WERI-Rb-1 (cell line): Measurements from ENCODE around the gene NUDT14.

Experiments used
- DNase-seq: peaks from one replicate; pipeline ENCODE4 v3.0.0-alpha.2; 2020
- H3K27ac ChIP-seq: fragments of 250-450 bp; sonication (Bioruptor Pico); 2 replicates; pipeline ENCODE4 v1.5.1; 2020; ENCODE audit warnings: mild to moderate bottlenecking, moderate library complexity
- H3K27me3 ChIP-seq: fragments of 250-450 bp; sonication (Bioruptor Pico); 2 replicates; pipeline ENCODE4 v1.5.1; 2021; ENCODE audit warnings: mild to moderate bottlenecking, low read depth, moderate library complexity; ENCODE audit not compliant: insufficient read depth, severe bottlenecking
- H3K36me3 ChIP-seq: fragments of 250-450 bp; sonication (Bioruptor Pico); 2 replicates; pipeline ENCODE4 v1.5.1; 2020; ENCODE audit warnings: mild to moderate bottlenecking, moderate library complexity
- H3K4me3 ChIP-seq: 2 replicates; pipeline ENCODE4 v1.5.1; 2011; ENCODE audit warnings: low read depth, mild to moderate bottlenecking, control low read depth, low read length
- H3K9me3 ChIP-seq: fragments of 250-450 bp; sonication (Bioruptor Pico); 2 replicates; pipeline ENCODE4 v1.5.1; 2021; ENCODE audit warnings: mild to moderate bottlenecking, moderate library complexity; ENCODE audit not compliant: severe bottlenecking
- TF ChIP-seq, protein P1 (sequence below): IDR thresholded peaks from 2 replicates; pipeline ENCODE4 v1.5.1; 2011; ENCODE audit warnings: low read depth, mild to moderate bottlenecking, control low read depth, inconsistent platforms, low read length

The NUDT14 gene

DNA sequence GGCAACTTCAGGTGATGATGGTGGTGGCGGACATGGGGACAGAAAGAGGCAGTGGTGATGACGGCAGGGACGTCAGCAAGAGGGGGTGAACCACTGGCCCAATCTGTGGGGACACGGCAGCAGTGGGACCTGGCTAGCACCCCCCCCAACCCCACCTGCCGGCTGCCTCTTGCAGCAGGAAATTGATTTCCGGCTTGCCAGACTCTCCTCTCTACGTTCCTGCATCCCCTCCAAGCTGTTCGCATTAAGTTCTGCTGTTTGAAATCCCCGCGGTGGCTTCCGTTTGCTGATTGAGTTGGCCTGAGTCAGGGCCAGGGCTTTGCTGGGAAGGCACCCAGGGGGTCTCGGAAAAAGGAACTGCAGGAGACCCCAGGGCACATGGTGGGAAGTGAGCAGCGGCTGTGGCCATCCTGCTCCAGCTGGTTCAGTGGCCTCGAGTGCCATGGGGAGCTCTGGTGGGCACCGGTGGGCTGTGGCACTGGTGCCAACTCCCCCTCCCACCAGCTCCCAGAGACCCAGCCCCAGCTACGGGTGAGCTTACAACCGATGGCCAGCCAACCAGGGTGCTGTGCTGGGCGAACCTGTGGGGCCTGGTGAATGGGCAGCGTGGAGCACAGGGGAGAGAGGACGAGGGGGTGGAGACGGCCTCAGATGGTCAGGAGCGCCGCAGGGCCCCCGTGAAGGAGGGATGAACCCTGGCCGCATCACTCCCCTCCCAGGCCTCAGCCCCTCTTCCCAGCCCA lies 14.6 kb upstream of the NUDT14 start:
- Histone ChIP-seq H3K9me3 (no peaks in the 10 kb centered on the region), H3K27ac (no peak overlapping the region), H3K4me3 (no peak overlapping the region), H3K36me3 (no peaks in the 10 kb centered on the region), H3K27me3 (no peaks in the 10 kb centered on the region)
- TF ChIP-seq, protein P1, sequence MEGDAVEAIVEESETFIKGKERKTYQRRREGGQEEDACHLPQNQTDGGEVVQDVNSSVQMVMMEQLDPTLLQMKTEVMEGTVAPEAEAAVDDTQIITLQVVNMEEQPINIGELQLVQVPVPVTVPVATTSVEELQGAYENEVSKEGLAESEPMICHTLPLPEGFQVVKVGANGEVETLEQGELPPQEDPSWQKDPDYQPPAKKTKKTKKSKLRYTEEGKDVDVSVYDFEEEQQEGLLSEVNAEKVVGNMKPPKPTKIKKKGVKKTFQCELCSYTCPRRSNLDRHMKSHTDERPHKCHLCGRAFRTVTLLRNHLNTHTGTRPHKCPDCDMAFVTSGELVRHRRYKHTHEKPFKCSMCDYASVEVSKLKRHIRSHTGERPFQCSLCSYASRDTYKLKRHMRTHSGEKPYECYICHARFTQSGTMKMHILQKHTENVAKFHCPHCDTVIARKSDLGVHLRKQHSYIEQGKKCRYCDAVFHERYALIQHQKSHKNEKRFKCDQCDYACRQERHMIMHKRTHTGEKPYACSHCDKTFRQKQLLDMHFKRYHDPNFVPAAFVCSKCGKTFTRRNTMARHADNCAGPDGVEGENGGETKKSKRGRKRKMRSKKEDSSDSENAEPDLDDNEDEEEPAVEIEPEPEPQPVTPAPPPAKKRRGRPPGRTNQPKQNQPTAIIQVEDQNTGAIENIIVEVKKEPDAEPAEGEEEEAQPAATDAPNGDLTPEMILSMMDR = 0 out of 2 replicates have a peak, but pooled peaks have one; percentile 4
- no peak for DNase-seq

DNA sequence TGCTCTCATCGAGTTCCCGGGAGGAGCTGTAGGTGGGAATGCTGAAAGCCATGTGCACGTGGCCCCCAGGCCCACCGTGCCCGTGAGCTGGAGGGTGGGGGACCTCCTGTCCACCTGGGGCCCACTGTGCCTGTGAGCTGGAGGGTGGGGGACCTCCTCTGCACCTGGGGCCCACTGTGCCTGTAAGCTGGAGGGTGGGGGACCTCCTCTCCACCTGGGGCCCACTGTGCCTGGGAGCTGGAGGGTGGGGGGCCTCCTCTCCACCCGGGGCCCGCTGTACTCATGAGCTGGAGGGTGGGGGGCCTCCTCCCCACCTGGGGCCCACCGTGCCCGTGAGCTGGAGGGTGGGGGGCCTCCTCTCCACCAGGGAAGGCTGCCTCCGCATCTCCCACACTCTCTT lies 13.9 kb upstream of the NUDT14 start:
- Histone ChIP-seq H3K27ac (no peak overlapping the region), H3K27me3 (no peaks in the 10 kb centered on the region), H3K4me3 (no peak overlapping the region), H3K9me3 (no peaks in the 10 kb centered on the region), H3K36me3 (no peaks in the 10 kb centered on the region)
- DNase-seq = no peak
- TF ChIP-seq, protein P1 = no peak

GRCh38 chr14:105193916-105194782 lies 13.0 kb upstream of the NUDT14 start:
- H3K9me3 ChIP-seq = no peaks in the 10 kb centered on the region
- no peak overlapping the region for H3K27ac ChIP-seq
- no peaks in the 10 kb centered on the region for H3K36me3 ChIP-seq
- no peak overlapping the region for H3K4me3 ChIP-seq
- TF ChIP-seq, protein P1 = no peak
- no peak for DNase-seq
- no peaks in the 10 kb centered on the region for H3K27me3 ChIP-seq

DNA sequence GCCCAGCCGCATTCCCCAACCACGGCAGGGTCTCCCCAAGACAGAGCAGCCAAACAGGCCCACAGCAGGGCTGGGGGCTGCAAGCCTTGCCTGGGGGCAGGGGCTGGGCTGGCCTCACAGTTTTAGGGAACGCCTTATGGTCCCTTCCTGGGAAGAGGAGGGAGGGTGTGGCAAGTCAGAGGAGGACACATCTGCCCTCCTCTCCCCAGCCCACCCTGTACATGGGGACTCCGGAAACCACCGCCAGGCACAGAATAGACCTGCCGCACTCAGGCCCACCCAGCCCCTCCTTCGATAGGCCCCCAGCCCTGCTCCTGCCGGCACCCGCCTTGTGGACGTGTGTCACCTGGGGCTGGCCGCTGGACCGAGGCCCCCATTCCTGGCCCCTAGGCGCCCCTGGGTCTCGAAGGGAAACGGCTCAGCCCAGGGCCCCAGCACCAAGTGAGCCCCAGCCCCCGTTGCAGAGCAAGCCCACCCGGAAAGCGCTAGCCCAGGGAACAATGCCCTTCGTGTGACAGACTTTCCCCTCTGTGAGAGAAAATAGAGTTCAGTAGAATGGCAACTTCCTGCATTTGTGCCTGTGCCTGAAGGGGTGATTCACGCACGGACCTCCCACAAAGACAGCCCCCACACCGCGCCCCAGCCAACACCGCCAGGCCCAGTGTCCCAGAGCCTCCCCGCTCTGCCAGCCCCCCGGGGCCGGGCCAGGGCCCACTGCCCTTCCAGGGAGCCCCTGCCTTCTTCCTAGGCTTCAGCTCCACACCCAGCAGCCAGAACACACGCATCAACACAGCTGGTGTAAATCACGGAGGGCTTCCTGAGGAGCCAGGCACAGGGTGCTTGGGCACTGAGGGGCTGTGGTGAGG lies 12.0 kb upstream of the NUDT14 start:
- DNase-seq = no peak
- peaks cover 6% of the 10 kb centered on the region for H3K9me3 ChIP-seq
- H3K27me3 ChIP-seq = no peaks in the 10 kb centered on the region
- no peak overlapping the region for H3K27ac ChIP-seq
- H3K4me3 ChIP-seq = no peak overlapping the region
- TF ChIP-seq, protein P1 = no peak
- no peaks in the 10 kb centered on the region for H3K36me3 ChIP-seq

GRCh38 chr14:105187935-105188524 lies 6.9 kb upstream of the NUDT14 start:
- TF ChIP-seq, protein P1 = peak; percentile 96
- Histone ChIP-seq H3K27ac (no peak overlapping the region), H3K4me3 (no peak overlapping the region), H3K9me3 (peaks cover 10% of the 10 kb centered on the region), H3K27me3 (no peaks in the 10 kb centered on the region), H3K36me3 (no peaks in the 10 kb centered on the region)
- DNase-seq = peak; percentile 86
